Ectodermal cell (in vitro differentiated cells): Measurements from ENCODE around the gene MBD2.

Experiments
- H3K27ac ChIP-seq: 2 replicates; pipeline ENCODE4 v1.7.0; 2013; ENCODE audit warnings: mild to moderate bottlenecking, low read depth, low read length; ENCODE audit not compliant: insufficient read depth, poor library complexity, severe bottlenecking
- H3K27me3 ChIP-seq: 2 replicates; pipeline ENCODE4 v1.7.0; 2013; ENCODE audit warnings: mild to moderate bottlenecking, low read length; ENCODE audit not compliant: insufficient read depth, control insufficient read depth, poor library complexity, severe bottlenecking
- H3K36me3 ChIP-seq: one replicate; pipeline ENCODE4 v1.7.0; 2013; ENCODE audit warnings: low read length; ENCODE audit not compliant: control insufficient read depth, insufficient read depth
- H3K4me1 ChIP-seq: one replicate; pipeline ENCODE4 v1.7.0; 2013; ENCODE audit warnings: low read length; ENCODE audit not compliant: control insufficient read depth, insufficient read depth
- H3K4me3 ChIP-seq: 2 replicates; pipeline ENCODE4 v1.7.0; 2013; ENCODE audit warnings: low read depth, low read length, control low read depth; ENCODE audit not compliant: insufficient read depth
- H3K9me3 ChIP-seq: 2 replicates; pipeline ENCODE4 v1.7.0; 2013; ENCODE audit warnings: mild to moderate bottlenecking, low read length, moderate library complexity; ENCODE audit not compliant: control insufficient read depth
- WGBS, 2 experiments: methylation state at CpG; one replicate each; pipeline ENCODE4 v1.1.7; 2013; ENCODE audit warnings: missing lambda C conversion rate in 2 of 2; 5-methylcytosine and 5-hydroxymethylcytosine counted together

MBD2 gene

DNA sequence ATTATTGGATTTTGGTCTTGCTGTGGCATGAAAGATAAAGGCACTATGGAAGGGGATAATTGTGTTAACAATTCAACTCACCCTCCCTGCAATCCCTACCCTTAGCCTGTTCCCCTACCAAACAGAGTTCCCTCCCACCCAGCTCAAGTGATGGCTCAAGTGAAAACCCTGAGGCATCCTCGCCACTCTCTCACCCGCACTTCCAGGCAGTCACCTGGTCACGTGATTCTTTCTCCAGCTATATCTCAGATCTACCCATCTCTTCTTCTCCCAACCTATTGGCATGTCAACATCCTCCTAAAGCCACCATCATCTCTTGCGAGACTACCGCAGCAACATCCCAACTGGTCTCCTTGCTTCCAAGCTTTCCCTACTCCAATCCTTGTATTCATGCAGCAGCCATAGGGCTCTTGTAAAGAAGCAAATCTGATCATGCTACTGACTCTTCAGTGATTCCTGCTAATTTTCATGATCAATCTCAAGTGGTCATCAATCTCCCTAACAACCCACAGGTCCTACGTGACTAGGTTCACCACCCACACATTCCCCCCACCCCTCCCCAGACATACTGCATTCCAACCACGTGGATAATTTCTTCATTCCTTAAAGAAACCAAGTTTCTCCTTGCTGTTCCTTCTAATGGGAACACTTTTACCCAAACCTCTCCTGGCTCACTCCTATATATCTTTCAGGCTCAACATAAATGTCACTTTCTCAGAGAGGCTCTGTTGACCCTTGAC is 66.7 kb downstream of the MBD2 start:
- no peak overlapping the region for H3K27ac ChIP-seq
- WGBS, 2 experiments, result 89 to 92% methylated on average over 7 of the region's 7 CpGs

DNA sequence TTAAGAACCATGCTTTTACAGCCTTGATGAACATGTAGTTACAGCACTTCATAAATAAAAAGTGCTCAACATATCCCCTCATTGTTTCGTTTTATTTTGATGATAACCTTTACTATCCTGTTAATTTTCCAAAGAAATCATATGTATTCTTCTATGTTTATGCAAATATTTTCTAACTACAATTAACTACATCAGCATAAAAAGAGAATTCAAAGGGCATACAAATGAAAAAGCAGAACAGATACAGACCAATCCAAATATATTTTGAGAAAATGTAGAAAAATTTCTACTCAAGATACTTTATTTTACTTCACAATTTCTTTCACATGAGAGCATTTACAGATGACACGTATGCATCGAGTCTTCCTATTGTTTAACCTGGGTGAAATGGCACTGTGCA is 69.1 kb downstream of the MBD2 start:
- Histone ChIP-seq H3K27me3 (no peaks in the 10 kb centered on the region), H3K9me3 (no peaks in the 10 kb centered on the region), H3K36me3 (no peaks in the 10 kb centered on the region), H3K4me3 (no peak overlapping the region), H3K4me1 (no peaks in the 10 kb centered on the region), H3K27ac (no peak overlapping the region)
- 96 to 100% methylated on average over 1 to 3 of the region's 3 CpGs for WGBS, 2 experiments

More for the DNA sequence above, 66.7 kb downstream of the MBD2 start:
- Histone ChIP-seq H3K27me3 (no peaks in the 10 kb centered on the region), H3K4me3 (no peak overlapping the region), H3K4me1 (no peaks in the 10 kb centered on the region), H3K36me3 (no peaks in the 10 kb centered on the region), H3K9me3 (peaks cover 2% of the 10 kb centered on the region)

DNA sequence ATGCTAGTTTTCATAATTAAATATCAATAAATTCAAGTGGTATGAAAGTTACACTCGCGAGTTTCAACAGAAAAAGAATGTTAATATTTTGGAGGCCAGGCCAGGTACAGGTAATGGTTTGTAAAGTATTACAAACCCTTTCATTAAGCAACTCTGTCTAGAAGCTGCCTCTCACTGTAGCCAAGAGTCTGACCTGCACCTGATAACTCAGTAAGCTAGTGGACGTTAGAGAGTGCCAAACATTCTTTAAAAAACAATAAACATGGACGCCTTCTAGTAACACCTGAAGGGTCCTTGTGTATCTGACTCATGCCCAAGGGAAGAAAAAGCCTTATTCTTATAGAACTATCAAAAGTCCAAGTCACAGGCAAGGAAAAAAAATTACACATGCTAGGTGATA is 70.2 kb downstream of the MBD2 start:
- Histone ChIP-seq H3K9me3 (no peaks in the 10 kb centered on the region), H3K4me3 (no peak overlapping the region), H3K27ac (no peak overlapping the region), H3K4me1 (no peaks in the 10 kb centered on the region), H3K27me3 (no peaks in the 10 kb centered on the region), H3K36me3 (no peaks in the 10 kb centered on the region)
- WGBS, 2 experiments, result 83 to 95% methylated on average over 2 to 4 of the region's 4 CpGs

DNA sequence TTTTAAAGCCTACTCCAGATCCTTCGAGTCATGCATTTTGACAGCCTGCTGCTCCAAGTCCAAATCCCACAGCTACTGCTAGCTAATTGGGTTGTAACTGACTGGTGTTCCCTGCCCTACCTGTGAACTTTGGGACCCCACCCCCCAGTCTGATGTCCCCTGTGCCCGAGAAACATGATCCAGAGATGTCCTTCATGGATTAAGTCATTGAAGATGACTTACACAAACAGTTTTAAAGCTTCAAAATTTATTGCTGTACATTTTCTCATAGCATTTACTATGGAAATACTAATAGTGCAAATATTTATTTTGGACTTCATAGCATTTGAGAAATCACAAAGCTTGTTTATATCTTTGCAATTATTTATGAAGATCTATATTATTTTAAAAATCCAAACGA is 73.1 kb downstream of the MBD2 start:
- Histone ChIP-seq H3K4me3 (no peak overlapping the region), H3K9me3 (no peaks in the 10 kb centered on the region), H3K4me1 (no peaks in the 10 kb centered on the region), H3K27me3 (no peaks in the 10 kb centered on the region), H3K36me3 (no peaks in the 10 kb centered on the region), H3K27ac (no peak overlapping the region)
- WGBS, 2 experiments, result 96 to 98% methylated on average over 3 of the region's 3 CpGs

DNA sequence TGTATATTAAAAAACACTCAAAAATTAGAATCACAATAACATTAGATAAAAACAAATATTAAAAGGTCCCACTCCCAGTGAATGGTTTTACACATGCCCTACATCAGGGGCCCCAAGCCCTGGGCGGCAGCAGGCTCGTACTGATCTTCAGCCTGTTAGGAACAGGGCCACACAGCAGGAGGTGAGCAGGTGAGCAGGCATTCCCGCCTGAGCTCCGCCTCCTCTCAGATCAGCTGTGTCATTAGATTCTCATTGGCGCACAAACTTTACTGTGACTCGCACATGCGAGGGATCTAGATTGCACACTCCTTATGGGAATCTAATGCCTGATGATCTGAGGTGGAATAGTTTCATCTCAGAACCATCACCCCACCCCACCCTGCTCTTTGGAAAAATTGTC is 74.2 kb downstream of the MBD2 start:
- H3K36me3 ChIP-seq, result no peaks in the 10 kb centered on the region
- no peaks in the 10 kb centered on the region for H3K9me3 ChIP-seq
- no peak overlapping the region for H3K4me3 ChIP-seq
- H3K27me3 ChIP-seq, result no peaks in the 10 kb centered on the region
- H3K27ac ChIP-seq, result no peak overlapping the region
- WGBS, 2 experiments, result 87 to 90% methylated on average over 7 of the region's 7 CpGs
- no peaks in the 10 kb centered on the region for H3K4me1 ChIP-seq

DNA sequence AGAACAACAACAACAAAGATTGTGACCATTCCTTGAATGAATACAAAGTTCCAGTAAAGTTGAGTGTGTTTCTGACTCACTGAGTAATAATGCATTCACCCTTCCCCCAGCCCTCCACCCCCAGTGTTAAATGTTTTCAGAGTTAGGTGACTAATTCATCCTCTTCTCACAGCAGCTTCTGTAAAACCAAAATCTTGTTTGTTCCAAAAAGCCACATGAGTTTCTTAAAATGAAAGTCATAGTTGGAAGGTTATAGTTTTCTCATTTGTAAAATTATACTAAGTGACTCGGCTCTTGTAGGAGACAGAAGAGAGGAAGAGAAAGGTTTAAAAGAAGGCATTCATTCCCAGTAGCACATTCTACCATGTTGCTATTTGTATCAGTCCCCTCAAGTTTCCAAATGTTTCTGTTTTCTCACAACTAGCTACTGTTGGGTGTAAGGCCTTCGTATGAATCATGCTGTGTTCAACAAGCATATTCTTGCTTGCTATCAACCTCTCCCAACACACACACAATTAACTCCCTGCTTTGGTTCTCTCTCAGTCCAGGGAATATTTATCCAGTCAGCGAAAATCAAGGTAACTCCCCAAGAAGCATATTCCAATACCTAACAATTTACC is 75.3 kb downstream of the MBD2 start:
- 92 to 96% methylated on average over 3 of the region's 3 CpGs for WGBS, 2 experiments
- H3K27me3 ChIP-seq, result no peaks in the 10 kb centered on the region
- H3K9me3 ChIP-seq, result no peaks in the 10 kb centered on the region
- no peaks in the 10 kb centered on the region for H3K36me3 ChIP-seq
- H3K4me1 ChIP-seq, result no peaks in the 10 kb centered on the region
- no peak overlapping the region for H3K27ac ChIP-seq
- no peak overlapping the region for H3K4me3 ChIP-seq

DNA sequence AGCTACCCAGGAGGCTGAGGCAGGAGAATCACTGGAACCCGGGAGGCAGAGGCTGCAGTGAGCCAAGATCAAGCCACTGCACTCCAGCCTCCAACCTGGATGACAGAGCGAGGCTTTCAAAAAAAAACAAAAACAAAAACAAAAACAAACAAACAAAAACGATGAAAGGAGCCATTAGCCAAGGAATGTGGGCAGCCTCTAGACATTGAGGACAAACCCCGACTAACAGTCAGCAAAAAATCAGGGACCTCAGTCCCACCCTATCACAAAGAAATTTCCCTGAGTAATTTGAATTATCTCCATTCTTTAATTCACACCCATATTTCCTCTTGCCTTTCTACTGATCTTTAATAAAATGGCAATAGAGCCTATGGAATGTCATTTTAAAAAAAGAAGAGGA is 75.8 kb downstream of the MBD2 start:
- Histone ChIP-seq H3K9me3 (no peaks in the 10 kb centered on the region), H3K36me3 (no peaks in the 10 kb centered on the region), H3K27me3 (no peaks in the 10 kb centered on the region), H3K27ac (no peak overlapping the region), H3K4me1 (no peaks in the 10 kb centered on the region), H3K4me3 (no peak overlapping the region)
- 86 to 87% methylated on average over 4 of the region's 4 CpGs for WGBS, 2 experiments

DNA sequence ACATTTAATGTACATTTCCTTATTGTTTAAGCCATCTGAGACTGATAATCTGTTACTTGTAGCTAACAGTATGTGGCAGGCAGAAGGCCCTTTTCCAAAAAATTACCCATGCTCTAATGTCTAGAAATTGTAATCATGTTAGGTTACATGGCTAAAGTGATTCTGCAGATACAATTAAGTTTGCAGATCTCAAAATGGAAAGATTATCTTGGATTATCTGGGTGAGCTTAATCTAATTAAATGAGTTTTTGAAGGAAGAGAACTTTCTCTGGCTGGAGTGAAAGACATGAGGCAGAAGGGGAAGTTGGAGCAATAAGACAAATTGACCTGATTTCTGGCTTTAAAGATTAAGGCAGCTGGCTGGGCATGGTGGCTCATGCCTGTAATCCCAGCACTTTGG is 76.3 kb downstream of the MBD2 start:
- Histone ChIP-seq H3K27ac (no peak overlapping the region), H3K36me3 (no peaks in the 10 kb centered on the region), H3K27me3 (no peaks in the 10 kb centered on the region), H3K4me3 (no peak overlapping the region), H3K9me3 (no peaks in the 10 kb centered on the region), H3K4me1 (no peaks in the 10 kb centered on the region)

DNA sequence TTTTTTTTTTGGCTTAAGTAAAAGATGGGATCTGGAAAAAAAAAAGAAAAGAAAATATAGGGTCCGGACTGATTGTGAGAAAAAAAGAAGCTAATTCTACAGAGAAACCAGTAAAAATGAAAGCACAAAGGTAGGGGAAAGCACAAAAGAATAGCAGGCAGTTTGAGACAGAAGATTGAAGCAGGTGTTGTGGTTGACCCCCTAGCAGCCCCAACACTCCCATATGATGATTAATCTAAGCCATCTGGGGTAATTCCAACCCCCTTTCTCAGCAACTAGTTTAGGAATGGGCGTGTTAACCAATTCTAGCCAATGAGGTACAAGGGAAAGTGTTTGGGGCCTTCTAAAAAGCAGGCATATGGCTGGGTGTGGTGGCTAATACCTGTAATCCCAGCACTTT is 77.0 kb downstream of the MBD2 start:
- no peaks in the 10 kb centered on the region for H3K4me1 ChIP-seq
- H3K27ac ChIP-seq, result no peak overlapping the region
- no peaks in the 10 kb centered on the region for H3K9me3 ChIP-seq
- H3K27me3 ChIP-seq, result no peaks in the 10 kb centered on the region
- 91 to 98% methylated on average over 2 of the region's 2 CpGs for WGBS, 2 experiments
- no peaks in the 10 kb centered on the region for H3K36me3 ChIP-seq
- no peak overlapping the region for H3K4me3 ChIP-seq

DNA sequence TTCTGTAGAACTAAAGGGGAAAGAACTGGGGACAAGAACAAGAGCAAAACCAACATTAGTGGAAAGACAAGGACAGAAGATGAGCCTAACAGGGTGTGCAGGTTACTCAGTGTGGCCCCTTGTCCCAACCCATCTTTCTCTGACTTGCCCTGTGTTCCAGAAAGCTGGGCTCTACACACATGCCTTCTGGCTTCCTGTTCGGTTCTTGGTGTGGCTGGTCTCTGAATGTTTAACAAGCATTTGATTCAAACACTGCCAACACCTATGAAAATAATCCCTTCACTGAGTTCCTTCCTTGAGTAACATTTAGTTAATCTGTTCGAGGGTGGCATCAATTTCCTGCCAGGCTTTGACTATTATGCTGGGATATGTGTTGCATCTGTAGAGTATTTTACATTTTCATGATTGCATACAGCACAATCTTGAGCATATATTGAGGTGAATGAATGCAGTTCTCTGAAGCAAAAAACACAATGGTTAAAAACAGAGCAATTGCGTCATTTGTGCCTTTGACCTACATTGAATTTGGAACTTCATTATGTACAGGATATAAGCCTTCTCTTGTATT is 83.3 kb downstream of the MBD2 start:
- Histone ChIP-seq H3K4me1 (no peaks in the 10 kb centered on the region), H3K27ac (no peak overlapping the region), H3K4me3 (no peak overlapping the region), H3K36me3 (no peaks in the 10 kb centered on the region), H3K9me3 (no peaks in the 10 kb centered on the region), H3K27me3 (no peaks in the 10 kb centered on the region)
- 92 to 98% methylated on average over 2 to 3 of the region's 3 CpGs for WGBS, 2 experiments
